ENCODE data around the gene AOX1.
A peak's percentile ranks its signal among the peaks of the same experiment; 100 is the strongest.
"Not testable (repeated sequence)": the region's sequence is repeated elsewhere in the genome, so short reads cannot be mapped to it uniquely, and the experiment has no call there.

Gene AOX1

GRCh38 chr2:200585730-200586643 lies at the start of gene AOX1:
Gene AOX1, plus strand, starts transcription at chr2:200586014. Its CDS starts 95 bp downstream, at chr2:200586109.
- no peaks in the 10 kb centered on the region for H3K9me3 ChIP-seq (ENCODE audit: control insufficient read depth in 5 of 5, low read length in 5 of 5)
- H3K36me3 ChIP-seq (ENCODE audit: control insufficient read depth in 5 of 5, insufficient read depth in 5 of 5, low read length in 5 of 5): no peaks in the 10 kb centered on the region
- H3K27ac ChIP-seq (ENCODE audit: low read depth, low read length): peak within 1 kb of the TSS; percentile 78
- H3K4me3 ChIP-seq (ENCODE audit: low read depth in 1 of 5, low read length in 5 of 5): peak within 1 kb of the TSS; percentile 75 to 91 (median 83)
- H3K9ac ChIP-seq (ENCODE audit: low read length in 5 of 5): peak within 1 kb of the TSS; percentile 77 to 97 (median 85)
- peaks cover 4 to 32% (median 27%) of the 10 kb centered on the region in 5 donors for H3K4me1 ChIP-seq (ENCODE audit: control insufficient read depth in 5 of 5, insufficient read depth in 5 of 5, low read length in 5 of 5)
- H3K27me3 ChIP-seq (ENCODE audit: control insufficient read depth in 5 of 5, insufficient read depth in 4 of 5, low read length in 5 of 5): no peaks in the 10 kb centered on the region

- Histone ChIP-seq H3K27ac (ENCODE audit: low read depth, low read length) (no peak overlapping the region), H3K9ac (ENCODE audit: low read length in 5 of 5) (no peak overlapping the region), H3K4me1 (ENCODE audit: control insufficient read depth in 5 of 5, insufficient read depth in 5 of 5, low read length in 5 of 5) (peaks cover 0 to 13% (median 12%) of the 10 kb centered on the region in 5 donors), H3K4me3 (ENCODE audit: low read depth in 1 of 5, low read length in 5 of 5) (no peak overlapping the region), H3K27me3 (ENCODE audit: control insufficient read depth in 5 of 5, insufficient read depth in 4 of 5, low read length in 5 of 5) (no peaks in the 10 kb centered on the region), H3K9me3 (ENCODE audit: control insufficient read depth in 5 of 5, low read length in 5 of 5) (no peaks in the 10 kb centered on the region), H3K36me3 (ENCODE audit: control insufficient read depth in 5 of 5, insufficient read depth in 5 of 5, low read length in 5 of 5) (peaks cover 0 to 6% (median 0%) of the 10 kb centered on the region in 5 donors)
Observed at GRCh38 chr2:200538139-200538538, 47.7 kb upstream of the AOX1 start.

DNA sequence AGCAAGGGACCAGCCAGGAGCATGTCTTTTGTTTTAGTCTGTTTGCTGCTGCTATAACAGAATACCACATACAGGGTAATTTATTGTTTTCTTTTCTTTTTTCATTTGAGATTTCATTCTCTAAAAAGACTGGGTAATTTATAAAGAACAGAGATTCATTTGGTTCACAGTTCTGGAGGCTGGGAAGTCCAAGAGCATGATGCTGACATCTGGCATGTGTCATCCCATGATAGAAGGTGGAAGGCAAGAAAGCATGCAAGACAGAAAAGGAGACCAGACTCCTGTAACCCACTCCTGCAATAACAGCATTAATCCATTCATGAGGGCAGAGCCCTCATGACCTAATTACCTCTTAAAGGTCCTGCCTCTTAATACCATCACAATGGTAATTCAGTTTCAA lies 45.0 kb upstream of the AOX1 start:
- Histone ChIP-seq H3K4me3 (ENCODE audit: low read depth in 1 of 5, low read length in 5 of 5) (no peak overlapping the region), H3K4me1 (ENCODE audit: control insufficient read depth in 5 of 5, insufficient read depth in 5 of 5, low read length in 5 of 5) (no peaks in the 10 kb centered on the region), H3K9me3 (ENCODE audit: control insufficient read depth in 5 of 5, low read length in 5 of 5) (no peaks in the 10 kb centered on the region), H3K9ac (ENCODE audit: low read length in 5 of 5) (no peak overlapping the region), H3K27me3 (ENCODE audit: control insufficient read depth in 5 of 5, insufficient read depth in 4 of 5, low read length in 5 of 5) (no peaks in the 10 kb centered on the region), H3K36me3 (ENCODE audit: control insufficient read depth in 5 of 5, insufficient read depth in 5 of 5, low read length in 5 of 5) (peaks cover 0 to 6% (median 0%) of the 10 kb centered on the region in 5 donors), H3K27ac (ENCODE audit: low read depth, low read length) (no peak overlapping the region)

- H3K27me3 ChIP-seq (ENCODE audit: control insufficient read depth in 5 of 5, insufficient read depth in 4 of 5, low read length in 5 of 5); H3K27ac ChIP-seq (ENCODE audit: low read depth, low read length); H3K9me3 ChIP-seq (ENCODE audit: control insufficient read depth in 5 of 5, low read length in 5 of 5); H3K4me1 ChIP-seq (ENCODE audit: control insufficient read depth in 5 of 5, insufficient read depth in 5 of 5, low read length in 5 of 5); H3K9ac ChIP-seq (ENCODE audit: low read length in 5 of 5); H3K4me3 ChIP-seq (ENCODE audit: low read depth in 1 of 5, low read length in 5 of 5); H3K36me3 ChIP-seq (ENCODE audit: control insufficient read depth in 5 of 5, insufficient read depth in 5 of 5, low read length in 5 of 5): not testable (repeated sequence)
Observed at GRCh38 chr2:200566596-200566995, 19.2 kb upstream of the AOX1 start.

DNA sequence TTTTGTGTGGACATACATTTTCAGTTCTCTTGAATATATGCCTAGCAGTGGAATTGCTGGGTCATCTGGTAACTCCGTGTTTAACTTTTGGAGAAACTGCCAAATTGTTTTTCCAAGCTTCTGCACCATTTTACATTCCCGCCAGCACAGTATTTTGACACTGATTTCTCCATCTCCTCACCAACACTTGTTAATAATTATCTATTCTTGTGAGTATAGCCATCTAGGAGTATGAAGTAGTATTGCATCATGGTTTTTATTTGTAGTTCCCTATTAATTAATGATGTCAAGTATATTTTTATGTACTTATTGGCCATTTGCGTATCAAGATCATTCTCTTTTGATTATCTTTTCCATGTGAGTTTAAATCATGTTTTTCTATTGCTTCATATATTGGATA lies 17.9 kb upstream of the AOX1 start:
- Histone ChIP-seq H3K36me3 (ENCODE audit: control insufficient read depth in 5 of 5, insufficient read depth in 5 of 5, low read length in 5 of 5) (no peaks in the 10 kb centered on the region), H3K9me3 (ENCODE audit: control insufficient read depth in 5 of 5, low read length in 5 of 5) (no peaks in the 10 kb centered on the region), H3K27ac (ENCODE audit: low read depth, low read length) (no peak overlapping the region), H3K9ac (ENCODE audit: low read length in 5 of 5) (no peak overlapping the region), H3K4me1 (ENCODE audit: control insufficient read depth in 5 of 5, insufficient read depth in 5 of 5, low read length in 5 of 5) (no peaks in the 10 kb centered on the region), H3K4me3 (ENCODE audit: low read depth in 1 of 5, low read length in 5 of 5) (no peak overlapping the region), H3K27me3 (ENCODE audit: control insufficient read depth in 5 of 5, insufficient read depth in 4 of 5, low read length in 5 of 5) (no peaks in the 10 kb centered on the region)

- H3K4me1 ChIP-seq (ENCODE audit: control insufficient read depth in 5 of 5, insufficient read depth in 5 of 5, low read length in 5 of 5): no peaks in the 10 kb centered on the region
- no peak overlapping the region for H3K27ac ChIP-seq (ENCODE audit: low read depth, low read length)
- no peaks in the 10 kb centered on the region for H3K9me3 ChIP-seq (ENCODE audit: control insufficient read depth in 5 of 5, low read length in 5 of 5)
- H3K36me3 ChIP-seq (ENCODE audit: control insufficient read depth in 5 of 5, insufficient read depth in 5 of 5, low read length in 5 of 5): no peaks in the 10 kb centered on the region
- no peak overlapping the region for H3K4me3 ChIP-seq (ENCODE audit: low read depth in 1 of 5, low read length in 5 of 5)
- no peaks in the 10 kb centered on the region for H3K27me3 ChIP-seq (ENCODE audit: control insufficient read depth in 5 of 5, insufficient read depth in 4 of 5, low read length in 5 of 5)
- H3K9ac ChIP-seq (ENCODE audit: low read length in 5 of 5): no peak overlapping the region
Observed at GRCh38 chr2:200575957-200576356, 9.9 kb upstream of the AOX1 start.

DNA sequence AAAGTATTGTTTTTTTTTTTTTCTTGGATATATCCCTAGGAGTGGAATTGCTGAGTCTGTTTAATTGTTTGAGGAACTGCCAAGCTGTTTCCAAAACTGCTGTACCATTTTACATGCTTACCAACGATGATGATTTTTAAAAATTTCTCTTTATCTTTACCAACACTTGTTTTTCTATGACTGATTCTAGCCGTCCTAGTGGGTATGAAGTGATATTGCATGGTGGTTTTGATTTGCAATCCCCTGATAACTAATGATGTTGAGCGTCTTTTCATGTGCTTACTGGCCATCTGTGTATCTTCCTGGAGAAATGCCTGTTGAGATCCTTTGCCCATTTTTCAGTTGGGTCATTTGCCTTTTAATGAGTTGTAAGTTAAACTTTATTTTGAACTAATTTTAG lies 8.8 kb upstream of the AOX1 start:
- H3K4me1 ChIP-seq (ENCODE audit: control insufficient read depth in 5 of 5, insufficient read depth in 5 of 5, low read length in 5 of 5): no peaks in the 10 kb centered on the region
- H3K4me3 ChIP-seq (ENCODE audit: low read depth in 1 of 5, low read length in 5 of 5): no peak overlapping the region
- no peak overlapping the region for H3K27ac ChIP-seq (ENCODE audit: low read depth, low read length)
- H3K9me3 ChIP-seq (ENCODE audit: control insufficient read depth in 5 of 5, low read length in 5 of 5): no peaks in the 10 kb centered on the region
- no peak overlapping the region for H3K9ac ChIP-seq (ENCODE audit: low read length in 5 of 5)
- H3K36me3 ChIP-seq (ENCODE audit: control insufficient read depth in 5 of 5, insufficient read depth in 5 of 5, low read length in 5 of 5): no peaks in the 10 kb centered on the region
- no peaks in the 10 kb centered on the region for H3K27me3 ChIP-seq (ENCODE audit: control insufficient read depth in 5 of 5, insufficient read depth in 4 of 5, low read length in 5 of 5)

- H3K36me3 ChIP-seq (ENCODE audit: control insufficient read depth in 5 of 5, insufficient read depth in 5 of 5, low read length in 5 of 5): no peaks in the 10 kb centered on the region
- H3K9ac ChIP-seq (ENCODE audit: low read length in 5 of 5): no peak overlapping the region
- no peaks in the 10 kb centered on the region for H3K27me3 ChIP-seq (ENCODE audit: control insufficient read depth in 5 of 5, insufficient read depth in 4 of 5, low read length in 5 of 5)
- no peak overlapping the region for H3K4me3 ChIP-seq (ENCODE audit: low read depth in 1 of 5, low read length in 5 of 5)
- no peaks in the 10 kb centered on the region for H3K4me1 ChIP-seq (ENCODE audit: control insufficient read depth in 5 of 5, insufficient read depth in 5 of 5, low read length in 5 of 5)
- H3K27ac ChIP-seq (ENCODE audit: low read depth, low read length): no peak overlapping the region
- no peaks in the 10 kb centered on the region for H3K9me3 ChIP-seq (ENCODE audit: control insufficient read depth in 5 of 5, low read length in 5 of 5)
Observed at GRCh38 chr2:200578778-200579177, 7.0 kb upstream of the AOX1 start.

GRCh38 chr2:200584639-200585038 lies 1.2 kb upstream of the AOX1 start:
- Histone ChIP-seq H3K4me1 (ENCODE audit: control insufficient read depth in 5 of 5, insufficient read depth in 5 of 5, low read length in 5 of 5) (peaks cover 0 to 21% (median 20%) of the 10 kb centered on the region in 5 donors), H3K36me3 (ENCODE audit: control insufficient read depth in 5 of 5, insufficient read depth in 5 of 5, low read length in 5 of 5) (no peaks in the 10 kb centered on the region), H3K4me3 (ENCODE audit: low read depth in 1 of 5, low read length in 5 of 5) (no peak overlapping the region), H3K9me3 (ENCODE audit: control insufficient read depth in 5 of 5, low read length in 5 of 5) (no peaks in the 10 kb centered on the region), H3K27me3 (ENCODE audit: control insufficient read depth in 5 of 5, insufficient read depth in 4 of 5, low read length in 5 of 5) (no peaks in the 10 kb centered on the region), H3K27ac (ENCODE audit: low read depth, low read length) (no peak overlapping the region), H3K9ac (ENCODE audit: low read length in 5 of 5) (no peak overlapping the region)

DNA sequence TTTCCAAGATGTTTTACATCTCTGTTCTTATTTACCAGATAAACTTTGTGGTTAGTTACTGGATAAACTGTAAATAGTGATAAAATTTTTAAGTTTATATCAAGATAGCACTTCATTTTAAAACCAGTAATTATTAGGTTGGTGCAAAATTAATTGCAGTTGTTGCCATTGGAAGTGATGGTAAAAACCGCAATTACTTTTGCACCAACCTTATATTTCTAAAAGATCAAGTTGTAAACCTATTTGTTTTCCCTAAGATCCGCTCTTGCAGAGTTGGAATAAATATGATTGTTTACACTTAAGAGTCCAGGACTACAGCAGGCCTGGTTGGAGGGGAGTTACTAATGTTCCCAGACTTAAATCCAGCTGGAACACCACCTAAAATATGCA lies 479 bp upstream of the AOX1 start:
- Histone ChIP-seq H3K4me3 (ENCODE audit: low read depth in 1 of 5, low read length in 5 of 5) (peak overlapping the region; percentile 75 to 90 (median 83)), H3K27me3 (ENCODE audit: control insufficient read depth in 5 of 5, insufficient read depth in 4 of 5, low read length in 5 of 5) (no peaks in the 10 kb centered on the region), H3K27ac (ENCODE audit: low read depth, low read length) (peak overlapping the region; percentile 78), H3K9me3 (ENCODE audit: control insufficient read depth in 5 of 5, low read length in 5 of 5) (no peaks in the 10 kb centered on the region), H3K36me3 (ENCODE audit: control insufficient read depth in 5 of 5, insufficient read depth in 5 of 5, low read length in 5 of 5) (no peaks in the 10 kb centered on the region), H3K4me1 (ENCODE audit: control insufficient read depth in 5 of 5, insufficient read depth in 5 of 5, low read length in 5 of 5) (peaks cover 2 to 28% (median 26%) of the 10 kb centered on the region in 5 donors), H3K9ac (ENCODE audit: low read length in 5 of 5) (peak overlapping the region in 3 of 5 donors; percentile 65 to 97 (median 89))
